GM12874 (cell line): ENCODE data around the gene SPDYE18.
"Not testable (repeated sequence)": the region's sequence is repeated elsewhere in the genome, so short reads cannot be mapped to it uniquely, and the experiment has no call there.

Source experiments
- CTCF ChIP-seq: IDR thresholded peaks from 2 replicates; pipeline ENCODE4 v1.5.1; 2011; ENCODE audit warnings: low read depth, mild to moderate bottlenecking, control low read depth, low read length, moderate library complexity; ENCODE audit not compliant: insufficient read depth

SPDYE18 gene

GRCh38 chr7:77062557-77062956 is at the start of gene SPDYE18:
Gene SPDYE18 (minus strand): TSS chr7:77062558. CDS start chr7:77060512, 2,046 bp downstream.
- not testable (repeated sequence) for TF ChIP-seq CTCF

- not testable (repeated sequence) for TF ChIP-seq CTCF
Observed at GRCh38 chr7:77032261-77032660, 30.1 kb downstream of the SPDYE18 start, which contains the start of gene SPDYE17. Gene SPDYE17 (minus strand): TSS chr7:77032361. CDS start chr7:77030570, 1,791 bp downstream.
